ENCODE measurements around the gene NAA16. TPM values are rescaled to one million over a fixed set of nuclear protein-coding genes. Genes with fewer than 3 reads are reported as not detected.

Gene NAA16
- total and polyA plus RNA-seq, 2 of the 4 experiments (the other 2 are of a cell fraction) = 6.6 to 8.8 TPM

- CTCF ChIA-PET = no interaction called here
- no peak overlapping the region for H3K9ac ChIP-seq (ENCODE audit: low read depth, low read length)
- no peak overlapping the region for H2BK15ac ChIP-seq (ENCODE audit: low read depth, low read length)
- no peak overlapping the region for H2BK120ac ChIP-seq (ENCODE audit: low read depth, low read length)
- H3K23ac ChIP-seq (ENCODE audit: low read depth, low read length) = no peak overlapping the region
- no peaks in the 10 kb centered on the region for H3K79me1 ChIP-seq (ENCODE audit: low read depth in 1 of 2, low read length in 2 of 2)
- POLR2A ChIA-PET (ENCODE audit: unreplicated experiment) = no interaction called here
- no peak overlapping the region for H3K4me3 ChIP-seq (ENCODE audit: insufficient read depth, low read depth, low read length)
- intact Hi-C loops (cut with micrococcal nuclease) = no loop called here
- H3K4me2 ChIP-seq (ENCODE audit: low read depth, low read length) = no peak overlapping the region
- 80% methylated on average over 2 of the region's 5 CpGs; no CpG with 5 or more reads in 1 of the 2 experiments for WGBS, 2 experiments (ENCODE audit: extremely low coverage in 2 of 2, insufficient read length in 1 of 2)
- no peak for ATAC-seq (ENCODE audit: low read depth)
- no peak overlapping the region for H2AFZ ChIP-seq (replicated peaks; ENCODE audit: low read length, poor library complexity)
- no peak overlapping the region for H3K56ac ChIP-seq (ENCODE audit: extremely low read depth, insufficient read depth, low read length)
- no peak for DNase-seq
- H3K4me1 ChIP-seq (ENCODE audit: control insufficient read depth, insufficient read depth, low read length) = peaks cover 4% of the 10 kb centered on the region; the same call in 1 of the 2 replicates
- H2BK5ac ChIP-seq (ENCODE audit: low read depth, low read length, poor library complexity, severe bottlenecking) = no peak overlapping the region
- no peaks in the 10 kb centered on the region for H3K36me3 ChIP-seq (ENCODE audit: control insufficient read depth, insufficient read depth, low read length)
- 0 out of 2 replicates have a peak, but pooled peaks cover 1% of the 10 kb centered on the region for H3K9me3 ChIP-seq (ENCODE audit: control insufficient read depth, insufficient read depth, low read length)
- H4K20me1 ChIP-seq (ENCODE audit: insufficient read depth, low read length) = no peaks in the 10 kb centered on the region
- no peak overlapping the region for H4K8ac ChIP-seq (ENCODE audit: low read depth in 2 of 2, low read length in 2 of 2)
- no TSS peak for BruUV-seq (replicated peaks)
- no peak overlapping the region for H2BK20ac ChIP-seq (ENCODE audit: low read depth, low read length)
- H4K5ac ChIP-seq (ENCODE audit: low read depth, low read length) = no peak overlapping the region
- H3K18ac ChIP-seq (ENCODE audit: low read depth, low read length) = no peak overlapping the region
- in situ Hi-C loops (cut with MboI; ENCODE audit: low sequenced_read_pairs) = no loop called here
- no peaks in the 10 kb centered on the region for H3K9me1 ChIP-seq (ENCODE audit: insufficient read depth, low read length)
- H2AK5ac ChIP-seq (ENCODE audit: low read depth, low read length) = no peak overlapping the region
- no peaks in the 10 kb centered on the region for H3K27me3 ChIP-seq (ENCODE audit: control insufficient read depth, insufficient read depth, low read length)
- TF ChIP-seq CHD1 (IDR thresholded peaks at IDR 0.05; ENCODE audit: low read depth, low read length) = no peak
- TF ChIP-seq BHLHE40 (IDR thresholded peaks at IDR 0.05; ENCODE audit: low read depth, low read length) = no peak
- TF ChIP-seq ELK1 (IDR thresholded peaks at IDR 0.05; ENCODE audit: borderline replicate concordance, low read depth, low read length) = no peak
- TF ChIP-seq CTCF (conservative IDR thresholded peaks at IDR 0.05; ENCODE audit: low read depth, low read length) = no peak
- TF ChIP-seq SMC3 (IDR thresholded peaks at IDR 0.05; ENCODE audit: low read depth, low read length) = no peak
- no peak for TF ChIP-seq POLR2A (IDR thresholded peaks at IDR 0.05; ENCODE audit: low read depth, low read length)
- no peak for TF ChIP-seq USF2 (IDR thresholded peaks at IDR 0.05; ENCODE audit: low read depth, low read length)
- no peak for TF ChIP-seq RAD21 (IDR thresholded peaks at IDR 0.05; ENCODE audit: low read length)
- no peak for TF ChIP-seq MXI1 (IDR thresholded peaks at IDR 0.05; ENCODE audit: borderline replicate concordance, low read depth, low read length)
- TF ChIP-seq RCOR1 (IDR thresholded peaks at IDR 0.05; ENCODE audit: insufficient replicate concordance, low read length) = no peak
- TF ChIP-seq NFE2L2 (IDR thresholded peaks at IDR 0.05; ENCODE audit: low read depth, low read length) = no peak
- TF ChIP-seq RFX5 (IDR thresholded peaks at IDR 0.05; ENCODE audit: low read depth, low read length) = no peak
- no peak for TF ChIP-seq FOS (IDR thresholded peaks at IDR 0.05; ENCODE audit: low read depth, low read length)
- no peak for TF ChIP-seq MAZ (IDR thresholded peaks at IDR 0.05; ENCODE audit: borderline replicate concordance, low read depth, low read length)
- TF ChIP-seq MAFK (IDR thresholded peaks at IDR 0.05; ENCODE audit: low read depth, low read length) = no peak
- no peak for TF ChIP-seq CEBPB (IDR thresholded peaks at IDR 0.05; ENCODE audit: low read depth, low read length)
- no peak overlapping the region for H3K4ac ChIP-seq (ENCODE audit: low read depth, low read length)
- no peak overlapping the region for H2AK9ac ChIP-seq (replicated peaks; ENCODE audit: low read depth, low read length, poor library complexity)
- no peak overlapping the region for H3K27ac ChIP-seq (ENCODE audit: insufficient read depth, low read length)
- dilution Hi-C loops (cut with HindIII; ENCODE audit: low sequenced_read_pairs, unreplicated experiment) = no loop called here
- H3K14ac ChIP-seq (replicated peaks; ENCODE audit: low read depth, low read length) = no peak overlapping the region
- H4K91ac ChIP-seq (ENCODE audit: insufficient read depth, low read depth, low read length) = no peak overlapping the region
These were observed 28.9 kb upstream of the NAA16 start for GRCh38 chr13:41282129-41282571.

Measured in IMR-90 (cell line).